CD14-positive monocyte (primary cell): ENCODE measurements around the gene HS6ST3. TPM values are rescaled to one million over a fixed set of nuclear protein-coding genes. Genes with fewer than 3 reads are reported as not detected.

Experiments
- DNase-seq, 3 donors: peaks; one replicate each; pipeline ENCODE4 v3.0.0-alpha.2; 2011 to 2022
- H2AFZ ChIP-seq: 2 replicates; pipeline ENCODE4 v1.6.0; 2012; ENCODE audit warnings: mild to moderate bottlenecking, low read depth, low read length, inconsistent platforms; ENCODE audit not compliant: insufficient read depth, poor library complexity, severe bottlenecking
- H3K27ac ChIP-seq, 2 donors: 1 replicate in 1 of 2; 2 replicates in 1 of 2; pipeline ENCODE4 v1.5.1; 2012 to 2013; ENCODE audit warnings: low read length in 2 of 2, control low read depth in 1 of 2, inconsistent platforms in 1 of 2, low read depth in 1 of 2, mild to moderate bottlenecking in 1 of 2
- H3K27me3 ChIP-seq, 2 donors: one replicate each; pipeline versions ENCODE4 v1.6.0 to v1.6.1; 2011 to 2013; ENCODE audit warnings: low read length in 2 of 2; ENCODE audit not compliant: control insufficient read depth in 2 of 2, insufficient read depth in 2 of 2
- H3K36me3 ChIP-seq, 2 donors: replicated peaks in 1 of 2; 1 replicate in 1 of 2; 2 replicates in 1 of 2; pipeline versions ENCODE4 v1.5.1 to v1.6.1; 2012 to 2013; ENCODE audit warnings: low read length in 2 of 2, control low read depth in 1 of 2, inconsistent platforms in 1 of 2, mild to moderate bottlenecking in 1 of 2; ENCODE audit not compliant: insufficient read depth in 2 of 2, control insufficient read depth in 1 of 2
- H3K4me1 ChIP-seq, 2 donors: 1 replicate in 1 of 2; 2 replicates in 1 of 2; pipeline versions ENCODE4 v1.5.1 to v1.6.1; 2012 to 2013; ENCODE audit warnings: low read length in 2 of 2, control low read depth in 1 of 2, inconsistent platforms in 1 of 2, mild to moderate bottlenecking in 1 of 2, moderate library complexity in 1 of 2; ENCODE audit not compliant: insufficient read depth in 2 of 2, control insufficient read depth in 1 of 2
- H3K4me2 ChIP-seq: replicated peaks from 2 replicates; pipeline ENCODE3; 2012; ENCODE audit warnings: low read length, moderate library complexity, mild to moderate bottlenecking; ENCODE audit not compliant: poor library complexity, severe bottlenecking; ENCODE audit errors: extremely low read depth
- H3K4me3 ChIP-seq, 3 experiments: fragments of 200-600 bp in 1 of 3; sonication (generic) in 1 of 3; replicated peaks in 1 of 3; 1 replicate in 2 of 3; 2 replicates in 1 of 3; pipeline ENCODE4 v1.5.1; 2011 to 2013; ENCODE audit warnings: low read length in 3 of 3, mild to moderate bottlenecking in 3 of 3, control low read depth in 2 of 3, low read depth in 2 of 3, inconsistent platforms in 1 of 3, moderate library complexity in 1 of 3
- H3K79me2 ChIP-seq: 2 replicates; pipeline ENCODE4 v1.6.0; 2012; ENCODE audit warnings: mild to moderate bottlenecking, control low read depth, inconsistent platforms, low read length, moderate library complexity; ENCODE audit not compliant: insufficient read depth
- H3K9ac ChIP-seq: 2 replicates; pipeline ENCODE4 v1.6.0; 2017; ENCODE audit warnings: low read length, mild to moderate bottlenecking; ENCODE audit not compliant: insufficient read depth, poor library complexity, severe bottlenecking
- H3K9me3 ChIP-seq, 2 donors: replicated peaks in 1 of 2; 1 replicate in 1 of 2; 2 replicates in 1 of 2; pipeline versions ENCODE4 v1.5.1 to v1.6.1; 2012 to 2013; ENCODE audit warnings: low read length in 2 of 2, control low read depth in 1 of 2; ENCODE audit not compliant: control insufficient read depth in 1 of 2, insufficient read depth in 1 of 2
- H4K20me1 ChIP-seq: 2 replicates; pipeline ENCODE4 v1.6.0; 2012; ENCODE audit warnings: mild to moderate bottlenecking, low read length, control low read depth, moderate library complexity; ENCODE audit not compliant: insufficient read depth
- H3K27ac Mint-ChIP-seq, 7 donors: one replicate each; pipeline ENCODE4 v1.8.0; 2020; ENCODE audit warnings: mild to moderate bottlenecking in 7 of 7, mixed read lengths in 7 of 7, moderate library complexity in 6 of 7, inconsistent platforms in 2 of 7
- H3K27me3 Mint-ChIP-seq, 3 donors: one replicate each; pipeline ENCODE4 v1.8.0; 2021 to 2022; ENCODE audit warnings: low read depth in 3 of 3, mild to moderate bottlenecking in 3 of 3, mixed read lengths in 3 of 3, moderate library complexity in 3 of 3, inconsistent platforms in 1 of 3
- H3K36me3 Mint-ChIP-seq, 2 donors: one replicate each; pipeline ENCODE4 v1.8.0; 2020; ENCODE audit warnings: mixed read lengths in 2 of 2, inconsistent platforms in 1 of 2, mild to moderate bottlenecking in 1 of 2
- H3K4me1 Mint-ChIP-seq: one replicate; pipeline ENCODE4 v1.8.0; 2020; ENCODE audit warnings: mild to moderate bottlenecking, mixed read lengths
- H3K4me3 Mint-ChIP-seq, 2 donors: one replicate each; pipeline ENCODE4 v1.8.0; 2020; ENCODE audit warnings: mild to moderate bottlenecking in 2 of 2, mixed read lengths in 2 of 2, moderate library complexity in 1 of 2
- H3K9me3 Mint-ChIP-seq, 7 donors: one replicate each; pipeline ENCODE4 v1.8.0; 2020 to 2022; ENCODE audit warnings: mixed read lengths in 7 of 7, mild to moderate bottlenecking in 6 of 7, moderate library complexity in 6 of 7, inconsistent platforms in 2 of 7
- WGBS: methylation state at CpG from one replicate; pipeline ENCODE4 v1.1.5; 2013; ENCODE audit warnings: missing lambda C conversion rate; ENCODE audit not compliant: insufficient coverage; 5-methylcytosine and 5-hydroxymethylcytosine counted together
- intact Hi-C, 2 donors: fragments of 100-400 bp; cut with micrococcal nuclease; formaldehyde crosslinking; loops; one replicate each; pipeline versions ENCODE4 v1.15.0 to v1.15.1; 2023
- polyA plus RNA-seq, 3 donors: library from polyadenylated mRNA; depleted of rRNA in 1 of 3; unstranded in 2 of 3; stranded (reverse) in 1 of 3; fragments of 300-500 nt in 2 of 3; fragments of >200 nt in 1 of 3; fragmentation: Illumina TruSeq in 2 of 3; gene quantifications; 1 replicate in 2 of 3; 2 replicates in 1 of 3; pipeline ENCODE4 v1.2.3, GENCODE V29; 2012 to 2021
- TF ChIP-seq, protein P1 (sequence below): fragments of 200-600 bp; IDR thresholded peaks from one replicate; pipeline ENCODE4 v1.8.0; 2022; ENCODE audit warnings: antibody characterized with exemption, mild to moderate bottlenecking

HS6ST3 gene
- polyA plus RNA-seq, 3 donors, result not detected

DNA sequence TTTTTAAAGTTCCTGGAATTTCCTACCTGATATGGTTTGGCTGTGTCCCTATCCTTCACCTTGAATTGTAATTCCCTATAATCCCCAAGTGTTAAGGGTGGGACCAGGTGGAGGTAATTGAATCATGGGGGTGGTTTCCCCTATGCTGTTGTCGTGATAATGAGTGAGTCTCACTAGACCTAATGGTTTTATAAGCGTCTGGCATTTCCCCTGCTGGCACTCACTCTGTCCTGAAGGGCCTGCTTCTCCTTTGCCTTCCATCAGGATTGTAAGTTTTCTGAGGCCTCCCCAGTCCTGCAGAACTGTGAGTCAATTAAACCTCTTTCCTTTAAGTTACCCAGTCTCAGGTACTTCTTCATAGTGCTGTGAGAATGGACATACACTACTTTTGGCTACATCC, 298.7 kb downstream of the HS6ST3 start:
- no peak overlapping the region for H3K27ac Mint-ChIP-seq
- 90% methylated on average over 2 of the region's 2 CpGs for WGBS
- no peak overlapping the region for H3K9ac ChIP-seq

DNA sequence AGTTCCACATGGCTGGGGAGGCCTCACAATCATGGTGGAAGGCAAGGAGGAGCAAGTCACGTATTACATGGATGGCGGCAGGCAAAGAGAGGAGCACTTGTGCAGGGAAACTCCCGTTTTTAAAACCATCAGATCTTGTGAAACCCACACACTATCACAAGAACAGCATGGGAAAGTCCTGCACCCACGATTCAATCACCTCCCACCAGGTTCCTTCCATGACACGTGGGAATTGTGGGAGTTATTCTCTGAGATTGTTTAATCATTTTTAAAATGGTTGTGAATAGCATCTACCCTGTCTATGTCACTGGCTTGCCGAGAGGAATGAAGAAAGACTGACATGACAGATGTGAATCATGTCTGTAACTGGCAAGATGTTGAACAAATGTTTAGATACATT, 301.7 kb downstream of the HS6ST3 start:
- Histone ChIP-seq H3K4me2 (no peak overlapping the region), H3K27ac (no peak overlapping the region), H3K4me1 (no peaks in the 10 kb centered on the region), H2AFZ (no peak overlapping the region), H3K36me3 (no peaks in the 10 kb centered on the region), H3K9me3 (no peaks in the 10 kb centered on the region), H3K4me3 (no peak overlapping the region), H3K27me3 (no peaks in the 10 kb centered on the region), H3K9ac (no peak overlapping the region), H3K79me2 (no peaks in the 10 kb centered on the region), H4K20me1 (no peaks in the 10 kb centered on the region)
- H3K4me1 Mint-ChIP-seq, result no peaks in the 10 kb centered on the region
- DNase-seq, result no peak
- intact Hi-C loops, result no loop called here
- H3K27me3 Mint-ChIP-seq, result peaks cover 0 to 3% (median 2%) of the 10 kb centered on the region in 3 donors
- no peak overlapping the region for H3K27ac Mint-ChIP-seq
- H3K4me3 Mint-ChIP-seq, result no peak overlapping the region
- TF ChIP-seq, protein P1, sequence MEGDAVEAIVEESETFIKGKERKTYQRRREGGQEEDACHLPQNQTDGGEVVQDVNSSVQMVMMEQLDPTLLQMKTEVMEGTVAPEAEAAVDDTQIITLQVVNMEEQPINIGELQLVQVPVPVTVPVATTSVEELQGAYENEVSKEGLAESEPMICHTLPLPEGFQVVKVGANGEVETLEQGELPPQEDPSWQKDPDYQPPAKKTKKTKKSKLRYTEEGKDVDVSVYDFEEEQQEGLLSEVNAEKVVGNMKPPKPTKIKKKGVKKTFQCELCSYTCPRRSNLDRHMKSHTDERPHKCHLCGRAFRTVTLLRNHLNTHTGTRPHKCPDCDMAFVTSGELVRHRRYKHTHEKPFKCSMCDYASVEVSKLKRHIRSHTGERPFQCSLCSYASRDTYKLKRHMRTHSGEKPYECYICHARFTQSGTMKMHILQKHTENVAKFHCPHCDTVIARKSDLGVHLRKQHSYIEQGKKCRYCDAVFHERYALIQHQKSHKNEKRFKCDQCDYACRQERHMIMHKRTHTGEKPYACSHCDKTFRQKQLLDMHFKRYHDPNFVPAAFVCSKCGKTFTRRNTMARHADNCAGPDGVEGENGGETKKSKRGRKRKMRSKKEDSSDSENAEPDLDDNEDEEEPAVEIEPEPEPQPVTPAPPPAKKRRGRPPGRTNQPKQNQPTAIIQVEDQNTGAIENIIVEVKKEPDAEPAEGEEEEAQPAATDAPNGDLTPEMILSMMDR, result no peak
- H3K9me3 Mint-ChIP-seq, result peaks cover 0 to 4% (median 2%) of the 10 kb centered on the region in 7 donors
- no peaks in the 10 kb centered on the region for H3K36me3 Mint-ChIP-seq
- 40% methylated on average over 1 of the region's 6 CpGs for WGBS

More for the DNA sequence above, 298.7 kb downstream of the HS6ST3 start:
- Histone ChIP-seq H3K27ac (no peak overlapping the region), H3K4me1 (no peaks in the 10 kb centered on the region), H3K4me3 (no peak overlapping the region), H3K79me2 (no peaks in the 10 kb centered on the region), H3K4me2 (no peak overlapping the region), H2AFZ (no peak overlapping the region), H3K36me3 (no peaks in the 10 kb centered on the region), H4K20me1 (no peaks in the 10 kb centered on the region), H3K27me3 (no peaks in the 10 kb centered on the region), H3K9me3 (no peaks in the 10 kb centered on the region)
- Mint-ChIP-seq H3K4me3 (no peak overlapping the region), H3K27me3 (peaks cover 1 to 5% (median 3%) of the 10 kb centered on the region in 3 donors), H3K36me3 (no peaks in the 10 kb centered on the region), H3K4me1 (no peaks in the 10 kb centered on the region), H3K9me3 (peaks cover 0 to 6% (median 4%) of the 10 kb centered on the region in 7 donors)
- TF ChIP-seq, protein P1, result no peak
- intact Hi-C loops, result no loop called here
- DNase-seq, result no peak
